HPDE6-E6E7 (cell line): ENCODE measurements around the gene CYTL1.

Source experiments
- DNase-seq: peaks from one replicate; pipeline ENCODE4 v3.0.0; 2011; ENCODE audit warnings: missing footprints; ENCODE audit errors: extremely low spot score

Gene CYTL1

GRCh38 chr4:4968161-4968725 lies 51.0 kb downstream of the CYTL1 start:
- DNase-seq = no peak
